H1 (cell line): Measurements from ENCODE around the gene MAP2K5. TPM values are rescaled to one million over a fixed set of nuclear protein-coding genes. Genes with fewer than 3 reads are reported as not detected.

Experiments used
- CTCF ChIA-PET: fragments of 300-600 bp; sonication (Branson Sonifier 250); formaldehyde crosslinking; loops from one replicate; lab custom pipeline; 2021; ENCODE audit not compliant: partially characterized antibody; lab: Charles Lee
- POLR2A ChIA-PET: fragments of 300-600 bp; sonication (Branson Sonifier 250); formaldehyde crosslinking; loops from one replicate; lab custom pipeline; 2021; ENCODE audit warnings: inconsistent platforms; ENCODE audit not compliant: partially characterized antibody; lab: Charles Lee
- DNase-seq, 2 experiments: peaks; one replicate each; pipeline versions ENCODE4 v3.0.0 to v3.0.0-alpha.2; 2010 to 2022; ENCODE audit warnings: low spot score in 2 of 2, low read depth in 1 of 2, mixed read lengths in 1 of 2
- FAIRE-seq: peaks from 2 replicates; lab custom pipeline; 2011; peaks lifted over from hg19 to GRCh38; lab: Jason Lieb, UNC
- H2AFZ ChIP-seq: 2 replicates; pipeline ENCODE4 v1.8.1; 2012; ENCODE audit warnings: low read length, inconsistent platforms
- H2AK5ac ChIP-seq: 2 replicates; pipeline ENCODE4 v1.6.1; 2013; ENCODE audit warnings: low read depth, low read length
- H2BK120ac ChIP-seq: replicated peaks from 2 replicates; pipeline ENCODE3; 2013; ENCODE audit warnings: low read depth, low read length, inconsistent platforms
- H2BK12ac ChIP-seq: 2 replicates; pipeline ENCODE4 v1.6.1; 2013; ENCODE audit warnings: low read depth, low read length
- H2BK15ac ChIP-seq: 2 replicates; pipeline ENCODE4 v1.6.1; 2013; ENCODE audit warnings: low read length
- H2BK20ac ChIP-seq: 2 replicates; pipeline ENCODE4 v1.6.1; 2013; ENCODE audit warnings: low read length
- H2BK5ac ChIP-seq: 2 replicates; pipeline ENCODE4 v1.6.1; 2013; ENCODE audit warnings: low read depth, low read length
- H3K14ac ChIP-seq: 2 replicates; pipeline ENCODE4 v1.6.1; 2013; ENCODE audit warnings: inconsistent platforms; ENCODE audit not compliant: insufficient read length
- H3K18ac ChIP-seq: 2 replicates; pipeline ENCODE4 v1.6.1; 2013; ENCODE audit warnings: low read length; ENCODE audit errors: extremely low read depth
- H3K23ac ChIP-seq: 2 replicates; pipeline ENCODE4 v1.6.1; 2013; ENCODE audit warnings: inconsistent platforms; ENCODE audit not compliant: insufficient read length
- H3K23me2 ChIP-seq: 2 replicates; pipeline ENCODE4 v1.6.1; 2013; ENCODE audit warnings: low read depth, low read length
- H3K27ac ChIP-seq: 2 replicates; pipeline ENCODE4 v1.6.1; 2011; ENCODE audit warnings: low read depth, low read length, inconsistent platforms
- H3K27me3 ChIP-seq, 4 experiments: replicated peaks in 1 of 4; 1 replicate in 1 of 4; 2 replicates in 3 of 4; pipeline versions ENCODE4 v1.6.1 to v1.8.1; 2011 to 2013; ENCODE audit warnings: low read length in 3 of 4, mild to moderate bottlenecking in 3 of 4, inconsistent platforms in 2 of 4, mixed read lengths in 2 of 4, moderate library complexity in 1 of 4; ENCODE audit not compliant: control insufficient read depth in 3 of 4, insufficient read depth in 3 of 4; ENCODE audit errors: extremely low read depth in 1 of 4
- H3K36me3 ChIP-seq, 4 experiments: 2 replicates each; pipeline versions ENCODE4 v1.6.1 to v1.8.1; 2011 to 2013; ENCODE audit warnings: mild to moderate bottlenecking in 4 of 4, low read length in 3 of 4, moderate library complexity in 2 of 4, control low read depth in 1 of 4, inconsistent platforms in 1 of 4; ENCODE audit not compliant: insufficient read depth in 4 of 4, control insufficient read depth in 2 of 4
- H3K4ac ChIP-seq: replicated peaks from 2 replicates; pipeline ENCODE3; 2013; ENCODE audit warnings: low read length, low read depth, mixed read lengths, inconsistent platforms; ENCODE audit not compliant: insufficient read length
- H3K4me1 ChIP-seq, 4 experiments: replicated peaks in 1 of 4; 1 replicate in 1 of 4; 2 replicates in 3 of 4; pipeline versions ENCODE4 v1.6.1 to v1.8.1; 2011 to 2013; ENCODE audit warnings: low read length in 3 of 4, inconsistent platforms in 2 of 4, mixed read lengths in 1 of 4; ENCODE audit not compliant: insufficient read depth in 4 of 4, control insufficient read depth in 3 of 4
- H3K4me2 ChIP-seq, 2 experiments: 2 replicates each; pipeline versions ENCODE4 v1.6.1 to v1.8.1; 2011 to 2013; ENCODE audit warnings: low read depth in 2 of 2, low read length in 2 of 2, control low read depth in 1 of 2, inconsistent platforms in 1 of 2, mild to moderate bottlenecking in 1 of 2; ENCODE audit not compliant: insufficient read depth in 1 of 2
- H3K4me3 ChIP-seq, 4 experiments: fragments of 200-600, 300-600 bp in 1 of 4; sonication (generic), shearing (Covaris generic), sonication (Bioruptor Twin) in 1 of 4; 2 replicates each; pipeline versions ENCODE4 v1.5.1 to v1.8.1; 2011 to 2016; ENCODE audit warnings: low read length in 4 of 4, low read depth in 3 of 4, control low read depth in 2 of 4, inconsistent platforms in 2 of 4, mild to moderate bottlenecking in 2 of 4, mixed read lengths in 1 of 4, moderate library complexity in 1 of 4; ENCODE audit not compliant: insufficient read depth in 2 of 4; ENCODE audit errors: extremely low read depth in 1 of 4
- H3K56ac ChIP-seq: replicated peaks from 2 replicates; pipeline ENCODE3; 2013; ENCODE audit warnings: low read depth, mild to moderate bottlenecking, mixed read lengths, low read length, inconsistent platforms; ENCODE audit not compliant: insufficient read length
- H3K79me1 ChIP-seq: 2 replicates; pipeline ENCODE4 v1.6.1; 2013; ENCODE audit warnings: low read depth, low read length, control low read depth
- H3K79me2 ChIP-seq, 2 experiments: 2 replicates each; pipeline versions ENCODE4 v1.6.1 to v1.8.1; 2012 to 2013; ENCODE audit warnings: low read length in 2 of 2, mild to moderate bottlenecking in 2 of 2, inconsistent platforms in 1 of 2; ENCODE audit not compliant: insufficient read depth in 2 of 2, control insufficient read depth in 1 of 2
- H3K9ac ChIP-seq, 4 experiments: replicated peaks in 1 of 4; 1 replicate in 1 of 4; 2 replicates in 3 of 4; pipeline versions ENCODE4 v1.6.1 to v1.8.1; 2011 to 2013; ENCODE audit warnings: low read depth in 3 of 4, low read length in 3 of 4, control low read depth in 2 of 4, mild to moderate bottlenecking in 2 of 4, moderate library complexity in 2 of 4, inconsistent platforms in 1 of 4; ENCODE audit errors: extremely low read depth in 1 of 4
- H3K9me3 ChIP-seq, 2 experiments: 2 replicates each; pipeline versions ENCODE4 v1.6.1 to v1.8.1; 2012 to 2013; ENCODE audit warnings: mild to moderate bottlenecking in 2 of 2, moderate library complexity in 2 of 2, control low read depth in 1 of 2, inconsistent platforms in 1 of 2, low read depth in 1 of 2, low read length in 1 of 2, mixed read lengths in 1 of 2; ENCODE audit not compliant: insufficient read depth in 2 of 2
- H4K20me1 ChIP-seq, 2 experiments: replicated peaks in 1 of 2; 2 replicates each; pipeline versions ENCODE3 to v1.8.1; 2011 to 2013; ENCODE audit warnings: inconsistent platforms in 2 of 2, low read length in 2 of 2, mild to moderate bottlenecking in 1 of 2; ENCODE audit not compliant: insufficient read depth in 2 of 2, control insufficient read depth in 1 of 2
- H4K5ac ChIP-seq: 2 replicates; pipeline ENCODE4 v1.6.1; 2013; ENCODE audit warnings: low read length, low read depth, mixed read lengths, inconsistent platforms; ENCODE audit not compliant: insufficient read length
- H4K8ac ChIP-seq: 2 replicates; pipeline ENCODE4 v1.8.0; 2013; ENCODE audit warnings: mild to moderate bottlenecking, moderate library complexity, low read length, inconsistent platforms; ENCODE audit not compliant: insufficient read depth; ENCODE audit errors: extremely low read depth
- H4K91ac ChIP-seq: replicated peaks from 2 replicates; pipeline ENCODE3; 2013; ENCODE audit warnings: low read length, mixed read lengths, inconsistent platforms; ENCODE audit not compliant: insufficient read length
- CEBPB ChIP-seq: IDR thresholded peaks from 2 replicates; pipeline ENCODE4 v1.6.1; 2012; ENCODE audit warnings: low read depth, low read length
- CREB1 ChIP-seq: IDR thresholded peaks from 2 replicates; pipeline ENCODE4 v1.6.1; 2012; ENCODE audit warnings: inconsistent platforms
- CTCF ChIP-seq, 3 experiments: IDR thresholded peaks; 1 replicate in 2 of 3; 2 replicates in 1 of 3; pipeline versions ENCODE4 v1.5.1 to v1.6.1; 2011; ENCODE audit warnings: low read length in 3 of 3, mild to moderate bottlenecking in 3 of 3, inconsistent platforms in 2 of 3, low read depth in 1 of 3, moderate library complexity in 1 of 3; ENCODE audit not compliant: insufficient read depth in 1 of 3; ENCODE audit errors: control extremely low read depth in 1 of 3
- GABPA ChIP-seq: IDR thresholded peaks from 2 replicates; pipeline ENCODE4 v1.6.1; 2011; ENCODE audit warnings: mild to moderate bottlenecking, low read length, moderate library complexity, borderline replicate concordance; ENCODE audit not compliant: insufficient read depth
- MAFK ChIP-seq: IDR thresholded peaks from 2 replicates; pipeline ENCODE4 v1.6.1; 2012; ENCODE audit warnings: low read depth, mild to moderate bottlenecking, improper control_type of control experiment, low read length
- NRF1 ChIP-seq: IDR thresholded peaks from 2 replicates; pipeline ENCODE4 v1.6.1; 2011; ENCODE audit warnings: mild to moderate bottlenecking, low read depth, low read length, improper control_type of control experiment
- PHF8 ChIP-seq: fragments of 200-600 bp; sonication (generic); conservative IDR thresholded peaks from 2 replicates; pipeline ENCODE4 v1.7.1; 2012; ENCODE audit warnings: low read depth, mild to moderate bottlenecking, inconsistent platforms, low read length, moderate library complexity
- POLR2AphosphoS5 ChIP-seq: IDR thresholded peaks from 2 replicates; pipeline ENCODE4 v1.6.1; 2011; ENCODE audit warnings: low read depth, low read length
- TAF1 ChIP-seq: IDR thresholded peaks from 2 replicates; pipeline ENCODE4 v1.6.1; 2011; ENCODE audit warnings: mild to moderate bottlenecking, low read depth, low read length
- WGBS, 2 experiments: shearing (Covaris generic) in 1 of 2; methylation state at CpG; one replicate each; pipeline versions ENCODE4 v1.1.6 to v1.1.7; 2013 to 2015; ENCODE audit warnings: low lambda C conversion rate in 2 of 2, mixed read lengths in 2 of 2, inconsistent platforms in 1 of 2, low coverage in 1 of 2, missing lambda C conversion rate in 1 of 2; ENCODE audit not compliant: insufficient replicate concordance in 2 of 2, insufficient coverage in 1 of 2, insufficient read length in 1 of 2; ENCODE audit errors: extremely low coverage in 1 of 2, missing lambda C conversion rate in 1 of 2; 5-methylcytosine and 5-hydroxymethylcytosine counted together
- polyA plus RNA-seq, 7 experiments: library from polyadenylated mRNA; depleted of rRNA in 3 of 7; stranded (reverse) in 5 of 7; unstranded in 2 of 7; fragments of >200 nt in 5 of 7; fragments of 200-250 nt in 2 of 7; gene quantifications; 1 replicate in 5 of 7; 2 replicates in 1 of 7; 4 replicates in 1 of 7; pipeline versions ENCODE4 v1.2.1 to v1.2.3, GENCODE V29; 2011 to 2013; ENCODE audit warnings: missing spikeins in 2 of 7, mixed read lengths in 2 of 7
- total RNA-seq: library from RNA; stranded (reverse); fragmentation: NEBNext Ultra II Directional; extraction: Animal tissue kit (Norgen Biotek cat#: 25700); gene quantifications from 2 replicates; pipeline ENCODE4 v1.2.1, GENCODE V29; 2021

MAP2K5 gene
- total and polyA plus RNA-seq, 2 of the 8 experiments (the other 6 are each of a cell fraction or from before 2014, with no cell fraction given), result 4.4 to 15.8 TPM

DNA sequence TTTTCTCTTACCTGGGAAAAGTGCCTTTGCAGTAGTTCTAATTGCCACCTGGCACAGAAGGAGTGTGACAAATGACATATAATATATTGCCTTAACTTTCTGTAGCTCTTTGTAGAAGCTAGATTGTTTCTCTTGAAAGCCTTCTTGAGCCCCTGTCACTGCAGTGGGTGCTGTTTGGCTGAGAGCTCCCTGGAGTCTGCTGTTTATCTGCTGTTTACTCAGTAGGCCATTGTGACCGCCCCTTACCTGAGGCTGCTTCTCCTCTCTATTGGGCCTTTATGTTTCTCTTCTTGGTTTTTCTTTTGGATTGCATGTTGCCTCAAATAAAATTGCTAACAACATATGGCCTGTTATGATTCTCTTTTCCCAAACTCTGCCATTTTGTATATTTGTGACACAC is 16.7 kb downstream of the MAP2K5 start:
- no peak overlapping the region for H2BK12ac ChIP-seq
- TF ChIP-seq PHF8, result no peak
- no peak for TF ChIP-seq CREB1
- no peak for TF ChIP-seq CEBPB
- TF ChIP-seq POLR2AphosphoS5, result no peak
- no peak for TF ChIP-seq NRF1
- TF ChIP-seq GABPA, result no peak
- no peak for TF ChIP-seq MAFK
- TF ChIP-seq CTCF (IDR thresholded peaks at IDR 0.05; ENCODE audit: control extremely low read depth in 1 of 3, insufficient read depth in 1 of 3, low read depth in 1 of 3, low read length in 3 of 3), result no peak
- no peak for TF ChIP-seq TAF1
- H3K4me1 ChIP-seq, result peaks cover 0 to 6% (median 4%) of the 10 kb centered on the region in 4 experiments; a peak in 5 of 7 replicates
- no peak overlapping the region for H4K5ac ChIP-seq
- no peaks in the 10 kb centered on the region for H3K36me3 ChIP-seq
- no peak overlapping the region for H3K9ac ChIP-seq
- H3K79me1 ChIP-seq, result no peaks in the 10 kb centered on the region
- H2BK20ac ChIP-seq, result no peak overlapping the region
- ChIA-PET POLR2A (interaction anchor here (0.5 kb wide), 1 partner anchor 720 kb away, joined by 3 read pairs; no protein-coding TSS in a partner anchor), CTCF (interaction anchor here (0.7 to 1.9 kb wide), 3 partner anchors 10 to 12 kb away, joined by 3 to 8 read pairs (median 3); no protein-coding TSS in a partner anchor)
- H3K27ac ChIP-seq, result no peak overlapping the region
- FAIRE-seq (no peak), DNase-seq (no peak)
- H3K4me3 ChIP-seq, result no peak overlapping the region
- no peak overlapping the region for H2AFZ ChIP-seq
- H2AK5ac ChIP-seq, result no peak overlapping the region
- no peaks in the 10 kb centered on the region for H3K27me3 ChIP-seq
- no peak overlapping the region for H4K91ac ChIP-seq
- H3K18ac ChIP-seq, result no peak overlapping the region
- no peaks in the 10 kb centered on the region for H3K79me2 ChIP-seq
- H3K4ac ChIP-seq, result no peak overlapping the region
- H3K23ac ChIP-seq, result no peak overlapping the region
- 88% methylated on average over 1 of the region's 1 CpG; no CpG with 5 or more reads in 1 of the 2 experiments for WGBS, 2 experiments
- no peaks in the 10 kb centered on the region for H3K23me2 ChIP-seq
- no peak overlapping the region for H3K56ac ChIP-seq
- no peak overlapping the region for H2BK120ac ChIP-seq
- H3K4me2 ChIP-seq, result no peak overlapping the region
- H4K8ac ChIP-seq, result no peak overlapping the region
- no peaks in the 10 kb centered on the region for H3K9me3 ChIP-seq
- no peaks in the 10 kb centered on the region for H4K20me1 ChIP-seq
- no peak overlapping the region for H2BK5ac ChIP-seq
- H2BK15ac ChIP-seq, result no peak overlapping the region
- H3K14ac ChIP-seq, result no peak overlapping the region
